MCF 10A (cell line): Measurements from ENCODE around the gene ASPA. TPM values are rescaled to one million over a fixed set of nuclear protein-coding genes. Genes with fewer than 3 reads are reported as not detected.

Experiments used
- BruUV-seq: library from RNA; stranded (reverse); fragments of 400-500 nt; replicated peaks from 2 replicates; lab custom pipeline; 2021; lab: Mats Ljungman, UMichigan
- CTCF ChIA-PET: fragments of 300-600 bp; sonication (Branson Sonifier 250); formaldehyde crosslinking; extraction: SDS; loops from one replicate; lab custom pipeline; 2021; ENCODE audit warnings: antibody characterized with exemption, inconsistent platforms; lab: Yijun Ruan, JAX
- POLR2A ChIA-PET: fragments of 300-600, 350-650 bp; sonication (Branson Sonifier 250); formaldehyde crosslinking; extraction: SDS; loops from one replicate; lab custom pipeline; 2020; ENCODE audit warnings: antibody characterized with exemption, inconsistent platforms; lab: Yijun Ruan, JAX
- DNase-seq: peaks from one replicate; pipeline ENCODE4 v3.0.0-alpha.2; 2018; ENCODE audit not compliant: unreplicated experiment
- H3K27ac Mint-ChIP-seq: one replicate; pipeline ENCODE4 v1.8.0; 2022; ENCODE audit warnings: mild to moderate bottlenecking, low read depth, mixed read lengths; ENCODE audit not compliant: unreplicated experiment
- H3K27me3 Mint-ChIP-seq: one replicate; pipeline ENCODE4 v1.8.0; 2022; ENCODE audit warnings: mixed read lengths; ENCODE audit not compliant: insufficient read depth, unreplicated experiment
- H3K36me3 Mint-ChIP-seq: one replicate; pipeline ENCODE4 v1.8.0; 2022; ENCODE audit warnings: mild to moderate bottlenecking, moderate library complexity, mixed read lengths; ENCODE audit not compliant: insufficient read depth, unreplicated experiment
- H3K4me1 Mint-ChIP-seq: one replicate; pipeline ENCODE4 v1.8.0; 2022; ENCODE audit warnings: mixed read lengths; ENCODE audit not compliant: insufficient read depth, unreplicated experiment
- H3K4me3 Mint-ChIP-seq: one replicate; pipeline ENCODE4 v1.8.0; 2022; ENCODE audit warnings: mild to moderate bottlenecking, moderate library complexity, mixed read lengths; ENCODE audit not compliant: unreplicated experiment
- H3K9me3 Mint-ChIP-seq: one replicate; pipeline ENCODE4 v1.8.0; 2022; ENCODE audit warnings: mixed read lengths; ENCODE audit not compliant: unreplicated experiment
- CTCF ChIP-seq: fragments of 200-600 bp; IDR thresholded peaks from one replicate; pipeline ENCODE4 v1.8.0; 2022; ENCODE audit warnings: antibody characterized with exemption, mild to moderate bottlenecking; ENCODE audit not compliant: unreplicated experiment
- intact Hi-C: fragments of 100-400 bp; cut with micrococcal nuclease; formaldehyde crosslinking; loops from 2 replicates; pipeline ENCODE4 v1.14.1; 2022
- total RNA-seq: library from RNA; stranded (reverse); gene quantifications from 2 replicates; pipeline ENCODE4 v1.2.3, GENCODE V29; 2022

The ASPA gene
- total RNA-seq, 1 experiment from 2014 or later, result 0.54 TPM

DNA sequence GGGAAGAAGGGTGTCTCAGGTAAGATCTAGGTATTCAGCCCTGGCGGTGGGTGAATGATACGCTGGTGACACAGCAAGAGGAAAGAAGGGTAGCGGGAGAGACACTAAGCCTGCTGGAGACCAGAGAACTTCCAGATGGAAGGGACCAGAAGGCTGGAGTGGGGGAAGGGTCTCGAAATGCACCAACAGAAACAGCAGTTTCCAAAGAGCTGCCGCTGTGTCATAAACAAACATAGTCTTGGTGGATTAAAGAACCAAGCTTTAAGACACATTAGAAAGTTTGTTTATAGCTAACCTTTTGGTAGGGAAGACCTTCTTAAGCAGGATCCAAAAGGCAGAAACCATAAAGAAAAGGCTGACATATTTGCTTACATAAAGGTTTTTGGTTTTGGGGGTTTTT is 60.9 kb downstream of the ASPA start:
- ChIA-PET CTCF (no interaction called here), POLR2A (no interaction called here)
- no peak overlapping the region for H3K4me3 Mint-ChIP-seq
- no peak for TF ChIP-seq CTCF
- no peaks in the 10 kb centered on the region for H3K4me1 Mint-ChIP-seq
- intact Hi-C loops, result no loop called here
- no peaks in the 10 kb centered on the region for H3K9me3 Mint-ChIP-seq
- no peak for DNase-seq
- H3K27me3 Mint-ChIP-seq, result no peaks in the 10 kb centered on the region
- no TSS peak for BruUV-seq
- no peak overlapping the region for H3K27ac Mint-ChIP-seq
- peaks cover 5% of the 10 kb centered on the region for H3K36me3 Mint-ChIP-seq

DNA sequence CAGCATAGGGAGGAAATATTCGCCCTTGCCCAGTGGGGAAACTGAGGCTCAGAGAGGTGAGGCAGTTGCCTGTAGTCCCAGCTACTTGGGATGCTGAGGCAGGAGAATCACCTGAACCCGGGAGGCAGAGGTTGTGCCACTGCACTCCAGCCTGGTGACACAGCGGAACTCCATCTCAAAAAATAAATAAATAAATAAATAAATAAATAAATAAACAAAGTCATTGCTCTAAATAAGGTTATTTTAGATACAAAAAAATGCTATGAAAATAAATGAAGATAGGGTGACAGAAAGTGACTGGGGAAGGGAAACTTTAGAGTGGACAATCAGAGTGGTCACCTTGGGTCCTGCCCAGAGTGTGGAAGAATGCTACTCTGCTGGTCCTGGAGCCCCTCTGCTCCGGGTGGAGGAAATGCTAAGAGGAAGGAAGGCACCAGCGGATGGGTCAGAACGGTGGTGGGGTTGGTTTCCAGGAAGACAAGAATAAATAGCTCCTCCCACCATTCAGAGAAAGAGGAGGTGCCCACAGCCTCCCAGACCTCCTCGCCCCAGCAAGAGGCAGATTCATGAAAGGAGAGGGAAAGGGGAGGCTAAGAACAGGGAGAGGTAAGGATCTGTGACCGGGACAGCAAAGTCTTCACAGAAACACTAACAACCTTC is 64.2 kb downstream of the ASPA start:
- no TSS peak for BruUV-seq
- peaks cover 5% of the 10 kb centered on the region for H3K36me3 Mint-ChIP-seq
- ChIA-PET POLR2A (no interaction called here), CTCF (no interaction called here)
- H3K4me1 Mint-ChIP-seq, result no peaks in the 10 kb centered on the region
- no peak overlapping the region for H3K4me3 Mint-ChIP-seq
- H3K27me3 Mint-ChIP-seq, result no peaks in the 10 kb centered on the region
- H3K9me3 Mint-ChIP-seq, result no peaks in the 10 kb centered on the region
- DNase-seq, result no peak
- intact Hi-C loops, result no loop called here
- TF ChIP-seq CTCF, result no peak
- H3K27ac Mint-ChIP-seq, result no peak overlapping the region

DNA sequence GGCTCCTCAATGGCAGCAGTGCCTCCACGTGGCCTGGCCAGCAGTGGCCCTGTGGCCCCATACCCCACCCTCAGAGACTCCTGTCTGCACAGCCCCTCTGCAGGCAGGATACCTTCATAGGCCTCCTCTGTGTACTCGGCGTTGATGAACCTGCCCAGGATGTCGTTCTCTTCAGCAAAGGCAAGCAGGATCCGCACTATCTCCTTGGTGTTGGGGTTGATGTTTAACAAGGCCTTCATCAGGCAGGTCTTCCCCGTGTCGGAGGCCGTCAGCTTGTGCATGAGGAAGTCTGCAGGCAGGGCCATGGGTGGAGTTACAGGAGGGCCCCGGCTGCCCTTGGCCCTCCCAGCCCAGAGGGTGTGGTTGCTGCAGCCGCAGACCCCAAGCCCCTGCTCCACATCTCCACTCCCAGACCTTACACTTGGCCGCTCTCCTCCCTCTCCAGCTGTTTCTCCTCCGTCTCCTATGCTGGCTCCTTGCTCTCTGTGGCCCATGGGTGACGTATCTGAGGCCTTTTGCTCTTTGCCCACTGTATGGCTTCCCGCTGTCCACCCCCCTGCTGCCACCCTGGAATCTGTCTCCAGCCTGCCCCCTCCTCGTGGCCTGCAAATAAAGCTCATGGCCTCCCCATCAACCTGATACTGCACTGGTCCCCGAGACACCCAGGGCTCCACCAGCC is 66.8 kb downstream of the ASPA start:
- BruUV-seq, result no TSS peak
- intact Hi-C loops, result no loop called here
- POLR2A ChIA-PET, result no interaction called here

More for the DNA sequence above, 66.8 kb downstream of the ASPA start:
- DNase-seq, result no peak
- Mint-ChIP-seq H3K4me3 (no peak overlapping the region), H3K27ac (no peak overlapping the region), H3K36me3 (peaks cover 5% of the 10 kb centered on the region), H3K4me1 (no peaks in the 10 kb centered on the region), H3K9me3 (no peaks in the 10 kb centered on the region), H3K27me3 (no peaks in the 10 kb centered on the region)
- TF ChIP-seq CTCF, result no peak
- CTCF ChIA-PET, result no interaction called here
